Glutamatergic neuron (in vitro differentiated cells): ENCODE measurements around the gene CEACAM7. TPM values are rescaled to one million over a fixed set of nuclear protein-coding genes. Genes with fewer than 3 reads are reported as not detected.

Experiments used
- DNase-seq: peaks from one replicate; pipeline ENCODE4 v3.0.0; 2022
- H3K27ac Mint-ChIP-seq: one replicate; pipeline ENCODE4 v1.8.0; 2020; ENCODE audit warnings: mild to moderate bottlenecking, mixed read lengths, inconsistent platforms; ENCODE audit not compliant: unreplicated experiment
- H3K27me3 Mint-ChIP-seq: one replicate; pipeline ENCODE4 v1.8.0; 2020; ENCODE audit warnings: mild to moderate bottlenecking, moderate library complexity, mixed read lengths, inconsistent platforms; ENCODE audit not compliant: unreplicated experiment
- H3K36me3 Mint-ChIP-seq: one replicate; pipeline ENCODE4 v1.8.0; 2020; ENCODE audit warnings: mild to moderate bottlenecking, mixed read lengths, inconsistent platforms; ENCODE audit not compliant: unreplicated experiment
- H3K4me1 Mint-ChIP-seq: one replicate; pipeline ENCODE4 v1.8.0; 2020; ENCODE audit warnings: mild to moderate bottlenecking, low read depth, mixed read lengths, inconsistent platforms; ENCODE audit not compliant: unreplicated experiment
- H3K4me3 Mint-ChIP-seq: one replicate; pipeline ENCODE4 v1.8.0; 2020; ENCODE audit warnings: mild to moderate bottlenecking, mixed read lengths, inconsistent platforms; ENCODE audit not compliant: unreplicated experiment
- H3K9me3 Mint-ChIP-seq: one replicate; pipeline ENCODE4 v1.8.0; 2020; ENCODE audit warnings: mild to moderate bottlenecking, moderate library complexity, mixed read lengths, inconsistent platforms; ENCODE audit not compliant: unreplicated experiment
- total RNA-seq: library from RNA; stranded (reverse); fragmentation: NEBNext Ultra II Directional; extraction: Animal tissue kit (Norgen Biotek cat#: 25700); gene quantifications from one replicate; pipeline ENCODE4 v1.2.1, GENCODE V29; 2021; ENCODE audit not compliant: unreplicated experiment
- TF ChIP-seq, protein P1 (sequence below): fragments of 200-600 bp; sonication (generic); IDR thresholded peaks from one replicate; pipeline ENCODE4 v1.5.0; 2021; ENCODE audit not compliant: partially characterized antibody, unreplicated experiment

CEACAM7 gene
- total RNA-seq, 1 donor from 2014 or later, result not detected

DNA sequence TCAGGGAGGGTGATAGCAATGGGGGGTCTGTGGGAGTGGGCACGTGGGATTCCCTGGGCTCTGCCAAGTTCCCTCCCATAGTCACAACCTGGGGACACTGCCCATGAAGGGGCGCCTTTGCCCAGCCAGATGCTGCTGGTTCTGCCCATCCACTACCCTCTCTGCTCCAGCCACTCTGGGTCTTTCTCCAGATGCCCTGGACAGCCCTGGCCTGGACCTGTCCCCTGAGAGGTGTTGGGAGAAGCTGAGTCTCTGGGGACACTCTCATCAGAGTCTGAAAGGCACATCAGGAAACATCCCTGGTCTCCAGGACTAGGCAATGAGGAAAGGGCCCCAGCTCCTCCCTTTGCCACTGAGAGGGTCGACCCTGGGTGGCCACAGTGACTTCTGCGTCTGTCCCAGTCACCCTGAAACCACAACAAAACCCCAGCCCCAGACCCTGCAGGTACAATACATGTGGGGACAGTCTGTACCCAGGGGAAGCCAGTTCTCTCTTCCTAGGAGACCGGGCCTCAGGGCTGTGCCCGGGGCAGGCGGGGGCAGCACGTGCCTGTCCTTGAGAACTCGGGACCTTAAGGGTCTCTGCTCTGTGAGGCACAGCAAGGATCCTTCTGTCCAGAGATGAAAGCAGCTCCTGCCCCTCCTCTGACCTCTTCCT lies 9.3 kb upstream of the CEACAM7 start:
- TF ChIP-seq, protein P1, sequence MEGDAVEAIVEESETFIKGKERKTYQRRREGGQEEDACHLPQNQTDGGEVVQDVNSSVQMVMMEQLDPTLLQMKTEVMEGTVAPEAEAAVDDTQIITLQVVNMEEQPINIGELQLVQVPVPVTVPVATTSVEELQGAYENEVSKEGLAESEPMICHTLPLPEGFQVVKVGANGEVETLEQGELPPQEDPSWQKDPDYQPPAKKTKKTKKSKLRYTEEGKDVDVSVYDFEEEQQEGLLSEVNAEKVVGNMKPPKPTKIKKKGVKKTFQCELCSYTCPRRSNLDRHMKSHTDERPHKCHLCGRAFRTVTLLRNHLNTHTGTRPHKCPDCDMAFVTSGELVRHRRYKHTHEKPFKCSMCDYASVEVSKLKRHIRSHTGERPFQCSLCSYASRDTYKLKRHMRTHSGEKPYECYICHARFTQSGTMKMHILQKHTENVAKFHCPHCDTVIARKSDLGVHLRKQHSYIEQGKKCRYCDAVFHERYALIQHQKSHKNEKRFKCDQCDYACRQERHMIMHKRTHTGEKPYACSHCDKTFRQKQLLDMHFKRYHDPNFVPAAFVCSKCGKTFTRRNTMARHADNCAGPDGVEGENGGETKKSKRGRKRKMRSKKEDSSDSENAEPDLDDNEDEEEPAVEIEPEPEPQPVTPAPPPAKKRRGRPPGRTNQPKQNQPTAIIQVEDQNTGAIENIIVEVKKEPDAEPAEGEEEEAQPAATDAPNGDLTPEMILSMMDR, result no peak
- no peak overlapping the region for H3K27ac Mint-ChIP-seq
- peaks cover 4% of the 10 kb centered on the region for H3K9me3 Mint-ChIP-seq
- peaks cover 9% of the 10 kb centered on the region for H3K27me3 Mint-ChIP-seq
- no peak for DNase-seq
- no peaks in the 10 kb centered on the region for H3K4me1 Mint-ChIP-seq
- peaks cover 9% of the 10 kb centered on the region for H3K36me3 Mint-ChIP-seq
- no peak overlapping the region for H3K4me3 Mint-ChIP-seq

DNA sequence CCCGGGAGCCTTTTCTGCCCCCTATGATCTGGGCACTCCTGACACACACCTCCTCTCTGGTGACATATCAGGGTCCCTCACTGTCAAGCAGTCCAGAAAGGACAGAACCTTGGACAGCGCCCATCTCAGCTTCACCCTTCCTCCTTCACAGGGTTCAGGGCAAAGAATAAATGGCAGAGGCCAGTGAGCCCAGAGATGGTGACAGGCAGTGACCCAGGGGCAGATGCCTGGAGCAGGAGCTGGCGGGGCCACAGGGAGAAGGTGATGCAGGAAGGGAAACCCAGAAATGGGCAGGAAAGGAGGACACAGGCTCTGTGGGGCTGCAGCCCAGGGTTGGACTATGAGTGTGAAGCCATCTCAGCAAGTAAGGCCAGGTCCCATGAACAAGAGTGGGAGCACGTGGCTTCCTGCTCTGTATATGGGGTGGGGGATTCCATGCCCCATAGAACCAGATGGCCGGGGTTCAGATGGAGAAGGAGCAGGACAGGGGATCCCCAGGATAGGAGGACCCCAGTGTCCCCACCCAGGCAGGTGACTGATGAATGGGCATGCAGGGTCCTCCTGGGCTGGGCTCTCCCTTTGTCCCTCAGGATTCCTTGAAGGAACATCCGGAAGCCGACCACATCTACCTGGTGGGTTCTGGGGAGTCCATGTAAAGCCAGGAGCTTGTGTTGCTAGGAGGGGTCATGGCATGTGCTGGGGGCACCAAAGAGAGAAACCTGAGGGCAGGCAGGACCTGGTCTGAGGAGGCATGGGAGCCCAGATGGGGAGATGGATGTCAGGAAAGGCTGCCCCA lies 8.5 kb upstream of the CEACAM7 start:
- DNase-seq, result no peak
- Mint-ChIP-seq H3K27me3 (peaks cover 16% of the 10 kb centered on the region), H3K36me3 (peaks cover 12% of the 10 kb centered on the region)

DNA sequence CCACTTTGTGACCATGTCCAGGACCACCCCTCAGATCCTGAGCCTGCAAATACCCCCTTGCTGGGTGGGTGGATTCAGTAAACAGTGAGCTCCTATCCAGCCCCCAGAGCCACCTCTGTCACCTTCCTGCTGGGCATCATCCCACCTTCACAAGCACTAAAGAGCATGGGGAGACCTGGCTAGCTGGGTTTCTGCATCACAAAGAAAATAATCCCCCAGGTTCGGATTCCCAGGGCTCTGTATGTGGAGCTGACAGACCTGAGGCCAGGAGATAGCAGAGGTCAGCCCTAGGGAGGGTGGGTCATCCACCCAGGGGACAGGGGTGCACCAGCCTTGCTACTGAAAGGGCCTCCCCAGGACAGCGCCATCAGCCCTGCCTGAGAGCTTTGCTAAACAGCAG lies 7.7 kb upstream of the CEACAM7 start:
- H3K4me3 Mint-ChIP-seq, result no peak overlapping the region
- DNase-seq, result no peak
- peaks cover 17% of the 10 kb centered on the region for H3K36me3 Mint-ChIP-seq

More for the DNA sequence above, 8.5 kb upstream of the CEACAM7 start:
- TF ChIP-seq, protein P1, result no peak
- Mint-ChIP-seq H3K4me3 (no peak overlapping the region), H3K4me1 (no peaks in the 10 kb centered on the region), H3K27ac (no peak overlapping the region), H3K9me3 (peaks cover 9% of the 10 kb centered on the region)

DNA sequence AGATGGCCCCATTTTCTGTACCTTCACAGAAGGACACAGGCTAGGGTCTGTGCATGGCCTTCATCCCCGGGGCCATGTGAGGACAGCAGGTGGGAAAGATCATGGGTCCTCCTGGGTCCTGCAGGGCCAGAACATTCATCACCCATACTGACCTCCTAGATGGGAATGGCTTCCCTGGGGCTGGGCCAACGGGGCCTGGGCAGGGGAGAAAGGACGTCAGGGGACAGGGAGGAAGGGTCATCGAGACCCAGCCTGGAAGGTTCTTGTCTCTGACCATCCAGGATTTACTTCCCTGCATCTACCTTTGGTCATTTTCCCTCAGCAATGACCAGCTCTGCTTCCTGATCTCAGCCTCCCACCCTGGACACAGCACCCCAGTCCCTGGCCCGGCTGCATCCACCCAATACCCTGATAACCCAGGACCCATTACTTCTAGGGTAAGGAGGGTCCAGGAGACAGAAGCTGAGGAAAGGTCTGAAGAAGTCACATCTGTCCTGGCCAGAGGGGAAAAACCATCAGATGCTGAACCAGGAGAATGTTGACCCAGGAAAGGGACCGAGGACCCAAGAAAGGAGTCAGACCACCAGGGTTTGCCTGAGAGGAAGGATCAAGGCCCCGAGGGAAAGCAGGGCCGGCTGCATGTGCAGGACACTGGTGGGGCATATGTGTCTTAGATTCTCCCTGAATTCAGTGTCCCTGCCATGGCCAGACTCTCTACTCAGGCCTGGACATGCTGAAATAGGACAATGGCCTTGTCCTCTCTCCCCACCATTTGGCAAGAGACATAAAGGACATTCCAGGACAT lies 7.0 kb upstream of the CEACAM7 start:
- Mint-ChIP-seq H3K9me3 (peaks cover 9% of the 10 kb centered on the region), H3K4me3 (no peak overlapping the region), H3K36me3 (peaks cover 17% of the 10 kb centered on the region), H3K27ac (no peak overlapping the region), H3K4me1 (no peaks in the 10 kb centered on the region), H3K27me3 (peaks cover 21% of the 10 kb centered on the region)
- TF ChIP-seq, protein P1, result no peak
- no peak for DNase-seq

More for the DNA sequence above, 7.7 kb upstream of the CEACAM7 start:
- TF ChIP-seq, protein P1, result no peak
- H3K9me3 Mint-ChIP-seq, result peaks cover 9% of the 10 kb centered on the region
- no peak overlapping the region for H3K27ac Mint-ChIP-seq
- H3K27me3 Mint-ChIP-seq, result peaks cover 21% of the 10 kb centered on the region
- H3K4me1 Mint-ChIP-seq, result no peaks in the 10 kb centered on the region
